Neural crest cell (in vitro differentiated cells): ENCODE data around the gene C5orf15. TPM values are rescaled to one million over a fixed set of nuclear protein-coding genes. Genes with fewer than 3 reads are reported as not detected.

Source experiments
- DNase-seq: peaks from one replicate; pipeline ENCODE4 v3.0.0; 2021; ENCODE audit warnings: low read depth, mixed read lengths, low spot score
- H3K27ac Mint-ChIP-seq: one replicate; pipeline ENCODE4 v1.8.0; 2021; ENCODE audit warnings: mild to moderate bottlenecking, mixed read lengths; ENCODE audit not compliant: unreplicated experiment
- H3K27me3 Mint-ChIP-seq: 2 replicates; pipeline ENCODE4 v1.8.0; 2021; ENCODE audit warnings: low read depth, mild to moderate bottlenecking, mixed read lengths
- H3K36me3 Mint-ChIP-seq: 2 replicates; pipeline ENCODE4 v1.8.0; 2021; ENCODE audit warnings: low read depth, mild to moderate bottlenecking, mixed read lengths
- H3K4me1 Mint-ChIP-seq: 2 replicates; pipeline ENCODE4 v1.8.0; 2021; ENCODE audit warnings: mixed read lengths
- H3K4me3 Mint-ChIP-seq: one replicate; pipeline ENCODE4 v1.8.0; 2021; ENCODE audit warnings: mild to moderate bottlenecking, mixed read lengths
- H3K9me3 Mint-ChIP-seq: 2 replicates; pipeline ENCODE4 v1.8.0; 2021; ENCODE audit warnings: mixed read lengths
- total RNA-seq: library from RNA; stranded (reverse); gene quantifications from 2 replicates; pipeline ENCODE4 v1.2.1, GENCODE V29; 2021
- TF ChIP-seq, protein P1 (sequence below): fragments of 200-600 bp; sonication (generic); conservative IDR thresholded peaks from 2 replicates; pipeline ENCODE4 v1.5.0; 2021; ENCODE audit warnings: antibody characterized with exemption, mild to moderate bottlenecking

Gene C5orf15
- total RNA-seq, 1 donor from 2014 or later, result 38.4 TPM

DNA sequence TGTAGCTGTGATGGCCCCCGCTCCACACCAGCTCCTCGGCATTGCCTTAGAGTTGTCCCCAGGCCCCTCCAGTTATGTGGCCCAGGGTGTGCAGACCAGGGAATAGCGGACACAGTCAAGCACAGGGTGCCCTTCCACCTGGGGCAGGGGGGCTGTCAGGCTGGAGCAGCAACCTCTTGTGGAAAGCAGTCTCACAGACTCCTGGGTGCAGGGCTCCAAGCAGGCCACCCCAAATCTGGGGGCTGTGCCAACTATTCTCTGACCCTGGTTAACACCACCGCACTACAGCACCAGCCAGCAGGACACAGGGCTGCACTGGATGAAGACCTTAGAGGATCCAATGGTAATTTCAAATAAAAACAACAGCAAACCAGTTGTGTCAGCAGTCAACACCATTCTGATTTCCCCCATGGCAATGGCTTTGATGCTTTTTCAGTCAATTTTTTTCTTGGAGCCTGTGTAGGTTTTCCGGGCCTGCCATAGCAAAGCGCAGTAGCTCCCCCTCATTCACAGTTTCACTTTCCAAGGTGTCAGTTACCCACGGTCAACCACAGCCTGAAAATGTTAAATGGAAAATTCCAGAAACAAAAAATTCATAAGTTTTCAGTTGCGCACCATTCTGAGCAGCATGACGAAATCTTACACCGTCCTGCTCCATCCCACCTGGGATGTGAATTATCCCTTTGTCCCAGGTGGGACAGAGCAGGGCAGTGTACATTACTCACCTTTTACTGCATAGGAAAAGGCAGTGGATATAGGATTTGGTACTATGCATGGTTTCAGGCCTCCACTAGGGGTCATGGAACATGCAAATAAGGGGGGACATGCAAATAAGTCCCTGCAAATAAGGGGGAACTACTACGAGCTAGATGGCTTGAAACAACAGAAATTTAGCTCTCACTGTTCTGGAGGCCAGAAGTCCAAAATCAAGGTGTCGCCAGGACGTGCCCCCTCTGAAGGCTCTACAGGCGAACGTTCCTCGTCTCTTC, 49.0 kb downstream of the C5orf15 start:
- DNase-seq, result no peak
- no peaks in the 10 kb centered on the region for H3K36me3 Mint-ChIP-seq
- H3K27me3 Mint-ChIP-seq, result no peaks in the 10 kb centered on the region
- no peak overlapping the region for H3K27ac Mint-ChIP-seq
- H3K9me3 Mint-ChIP-seq, result no peaks in the 10 kb centered on the region
- H3K4me1 Mint-ChIP-seq, result peaks cover 7% of the 10 kb centered on the region
- H3K4me3 Mint-ChIP-seq, result no peak overlapping the region
- TF ChIP-seq, protein P1, sequence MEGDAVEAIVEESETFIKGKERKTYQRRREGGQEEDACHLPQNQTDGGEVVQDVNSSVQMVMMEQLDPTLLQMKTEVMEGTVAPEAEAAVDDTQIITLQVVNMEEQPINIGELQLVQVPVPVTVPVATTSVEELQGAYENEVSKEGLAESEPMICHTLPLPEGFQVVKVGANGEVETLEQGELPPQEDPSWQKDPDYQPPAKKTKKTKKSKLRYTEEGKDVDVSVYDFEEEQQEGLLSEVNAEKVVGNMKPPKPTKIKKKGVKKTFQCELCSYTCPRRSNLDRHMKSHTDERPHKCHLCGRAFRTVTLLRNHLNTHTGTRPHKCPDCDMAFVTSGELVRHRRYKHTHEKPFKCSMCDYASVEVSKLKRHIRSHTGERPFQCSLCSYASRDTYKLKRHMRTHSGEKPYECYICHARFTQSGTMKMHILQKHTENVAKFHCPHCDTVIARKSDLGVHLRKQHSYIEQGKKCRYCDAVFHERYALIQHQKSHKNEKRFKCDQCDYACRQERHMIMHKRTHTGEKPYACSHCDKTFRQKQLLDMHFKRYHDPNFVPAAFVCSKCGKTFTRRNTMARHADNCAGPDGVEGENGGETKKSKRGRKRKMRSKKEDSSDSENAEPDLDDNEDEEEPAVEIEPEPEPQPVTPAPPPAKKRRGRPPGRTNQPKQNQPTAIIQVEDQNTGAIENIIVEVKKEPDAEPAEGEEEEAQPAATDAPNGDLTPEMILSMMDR, result no peak

DNA sequence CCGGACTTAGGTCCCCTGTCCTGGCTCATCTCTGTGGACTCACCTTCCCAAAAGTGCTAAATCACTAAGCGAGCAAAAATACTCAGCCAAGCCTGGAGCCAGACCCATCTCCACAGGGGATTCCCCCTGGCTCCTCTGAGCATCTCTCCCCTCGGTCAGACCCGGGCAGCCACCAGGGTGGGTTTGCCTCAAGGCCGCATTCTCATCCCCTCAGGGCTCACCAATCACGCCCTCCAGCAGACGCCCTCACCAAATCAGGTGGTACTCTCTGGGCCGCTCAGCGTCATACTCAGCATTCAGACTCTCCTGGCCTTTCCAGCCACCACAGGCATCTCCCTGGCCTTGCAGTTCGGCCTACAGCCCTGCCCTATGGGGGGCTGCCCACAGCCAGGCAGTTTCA, 49.7 kb downstream of the C5orf15 start:
- no peak overlapping the region for H3K4me3 Mint-ChIP-seq
- H3K27me3 Mint-ChIP-seq, result no peaks in the 10 kb centered on the region
- TF ChIP-seq, protein P1, result no peak
- DNase-seq, result no peak
- no peaks in the 10 kb centered on the region for H3K9me3 Mint-ChIP-seq
- H3K36me3 Mint-ChIP-seq, result no peaks in the 10 kb centered on the region
- H3K4me1 Mint-ChIP-seq, result peaks cover 7% of the 10 kb centered on the region
- H3K27ac Mint-ChIP-seq, result no peak overlapping the region

DNA sequence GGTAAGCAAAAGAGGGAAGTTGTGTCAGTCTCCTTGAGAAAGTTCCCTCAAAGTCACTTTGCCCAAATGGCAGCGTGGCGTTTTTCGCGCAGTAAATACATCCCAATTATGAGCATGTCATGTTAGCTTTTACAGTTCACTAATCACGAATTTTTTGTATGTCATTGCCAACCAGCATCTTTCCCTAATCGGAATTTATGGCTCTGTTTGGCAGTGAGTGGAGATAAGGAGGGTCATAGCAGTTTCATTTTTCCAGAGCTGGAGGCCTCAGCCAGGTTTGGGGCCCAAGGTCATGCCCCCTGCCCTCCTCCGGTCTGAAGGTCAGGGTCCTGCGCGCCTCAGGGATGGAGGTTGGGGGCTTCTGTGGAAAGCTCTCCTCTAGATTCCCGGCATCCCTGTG, 50.1 kb downstream of the C5orf15 start:
- H3K9me3 Mint-ChIP-seq, result no peaks in the 10 kb centered on the region
- H3K27ac Mint-ChIP-seq, result no peak overlapping the region
- peaks cover 7% of the 10 kb centered on the region for H3K4me1 Mint-ChIP-seq
- no peaks in the 10 kb centered on the region for H3K36me3 Mint-ChIP-seq
- no peaks in the 10 kb centered on the region for H3K27me3 Mint-ChIP-seq
- DNase-seq, result no peak
- TF ChIP-seq, protein P1, result no peak
- H3K4me3 Mint-ChIP-seq, result no peak overlapping the region

DNA sequence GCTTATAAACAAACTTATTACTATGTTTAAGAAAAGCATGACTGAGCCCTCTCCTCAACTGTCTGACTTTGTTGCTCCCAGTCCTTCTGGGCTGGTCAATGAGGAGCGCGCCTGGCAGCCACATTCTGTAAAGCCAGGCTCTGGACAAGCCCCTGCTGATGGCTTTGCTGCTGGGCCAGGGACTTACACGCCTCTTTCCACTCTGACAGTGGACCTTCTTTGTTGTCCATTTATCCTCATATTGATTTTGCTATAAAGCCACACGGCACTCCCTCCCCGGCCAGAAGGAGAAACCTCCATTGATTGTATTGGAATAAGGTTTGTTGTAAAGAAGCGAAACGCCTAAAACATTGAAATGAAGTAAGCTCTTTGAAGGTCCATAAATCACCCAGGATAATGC, 50.6 kb downstream of the C5orf15 start:
- Mint-ChIP-seq H3K4me3 (no peak overlapping the region), H3K36me3 (no peaks in the 10 kb centered on the region), H3K27me3 (no peaks in the 10 kb centered on the region), H3K27ac (no peak overlapping the region), H3K4me1 (peaks cover 7% of the 10 kb centered on the region), H3K9me3 (no peaks in the 10 kb centered on the region)
- no peak for DNase-seq
- TF ChIP-seq, protein P1, result no peak

DNA sequence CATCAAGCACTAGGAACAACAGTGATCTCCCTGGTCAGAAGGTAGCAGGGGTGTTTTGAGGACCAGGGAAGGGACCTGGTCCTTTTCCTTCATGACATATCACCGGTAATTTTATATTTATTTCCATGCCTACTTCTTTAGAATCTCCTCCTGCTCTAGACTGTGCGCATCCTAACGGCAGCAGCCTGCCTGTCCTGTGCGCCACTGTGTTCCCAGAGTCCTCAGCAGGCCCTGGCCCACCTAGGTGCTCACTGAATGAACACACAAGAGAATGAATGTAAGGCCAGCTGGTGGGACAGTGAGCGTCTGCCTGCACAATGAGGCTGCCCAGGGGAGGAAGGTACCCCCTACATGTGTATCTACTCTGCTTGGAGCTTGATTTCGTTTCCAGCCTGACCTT, 51.5 kb downstream of the C5orf15 start:
- TF ChIP-seq, protein P1, result no peak
- H3K9me3 Mint-ChIP-seq, result no peaks in the 10 kb centered on the region

More for the DNA sequence above, 51.5 kb downstream of the C5orf15 start:
- no peaks in the 10 kb centered on the region for H3K36me3 Mint-ChIP-seq
- DNase-seq, result no peak
- H3K27ac Mint-ChIP-seq, result no peak overlapping the region
- peaks cover 7% of the 10 kb centered on the region for H3K4me1 Mint-ChIP-seq
- H3K4me3 Mint-ChIP-seq, result no peak overlapping the region
- H3K27me3 Mint-ChIP-seq, result no peaks in the 10 kb centered on the region
